Lung (tissue), 12 donors: ENCODE measurements around the gene TXNDC5. TPM values are rescaled to one million over a fixed set of nuclear protein-coding genes. Genes with fewer than 3 reads are reported as not detected.
"Not testable (repeated sequence)": the region's sequence is repeated elsewhere in the genome, so short reads cannot be mapped to it uniquely, and the experiment has no call there.

Experiments used
- ATAC-seq: fragments of 200-7000 bp; cut with Tn5 transposase; one replicate; pipeline ENCODE4 v1.9.1; 2020; ENCODE audit warnings: moderate number of reproducible peaks; ENCODE audit not compliant: insufficient read depth, low FRiP score
- DNase-seq, 3 donors: peaks; one replicate each; pipeline ENCODE4 v3.0.0-alpha.2; 2013 to 2017
- H3K27ac ChIP-seq, 2 donors: one replicate each; pipeline ENCODE4 v1.5.1; 2013; ENCODE audit warnings: mild to moderate bottlenecking in 2 of 2, moderate library complexity in 2 of 2, control low read depth in 1 of 2, inconsistent platforms in 1 of 2, low read depth in 1 of 2, low read length in 1 of 2
- H3K27me3 ChIP-seq, 3 donors: one replicate each; pipeline ENCODE4 v1.5.1; 2013; ENCODE audit warnings: low read length in 2 of 3; ENCODE audit not compliant: control insufficient read depth in 3 of 3, insufficient read depth in 3 of 3
- H3K36me3 ChIP-seq, 4 donors: one replicate each; pipeline ENCODE4 v1.5.1; 2013; ENCODE audit warnings: low read length in 4 of 4, mild to moderate bottlenecking in 1 of 4, moderate library complexity in 1 of 4; ENCODE audit not compliant: control insufficient read depth in 4 of 4, insufficient read depth in 4 of 4
- H3K4me1 ChIP-seq, 5 donors: one replicate each; pipeline ENCODE4 v1.5.1; 2013; ENCODE audit warnings: low read length in 5 of 5, mild to moderate bottlenecking in 2 of 5, moderate library complexity in 1 of 5; ENCODE audit not compliant: control insufficient read depth in 5 of 5, insufficient read depth in 5 of 5
- H3K4me3 ChIP-seq: one replicate; pipeline ENCODE4 v1.5.1; 2013; ENCODE audit warnings: mild to moderate bottlenecking, control low read depth, moderate library complexity
- H3K9ac ChIP-seq, 2 donors: one replicate each; pipeline ENCODE4 v1.5.1; 2013; ENCODE audit warnings: low read length in 2 of 2, control low read depth in 1 of 2; ENCODE audit not compliant: insufficient read depth in 1 of 2
- H3K9me3 ChIP-seq, 4 donors: one replicate each; pipeline ENCODE4 v1.5.1; 2013; ENCODE audit warnings: low read length in 3 of 4, mild to moderate bottlenecking in 1 of 4, moderate library complexity in 1 of 4; ENCODE audit not compliant: control insufficient read depth in 4 of 4, insufficient read depth in 3 of 4
- WGBS, 2 donors: extraction: QIAGEN DNeasy Blood & Tissue Kit; methylation state at CpG; one replicate each; pipeline ENCODE4 v1.1.7; 2013; 5-methylcytosine and 5-hydroxymethylcytosine counted together
- polyA plus RNA-seq, 2 donors: library from polyadenylated mRNA; stranded (reverse); fragments of 200-250 nt; gene quantifications; one replicate each; pipeline ENCODE4 v1.2.1, GENCODE V29; 2013
- total RNA-seq, 2 donors: library from RNA; depleted of rRNA in 1 of 2; stranded (reverse); fragments of >200 nt in 1 of 2; gene quantifications; one replicate each; pipeline ENCODE4 v1.2.1, GENCODE V29; 2014 to 2021
- TF ChIP-seq, protein P1 (sequence below): IDR thresholded peaks from 2 replicates; pipeline ENCODE4 v1.5.1; 2012; ENCODE audit warnings: mild to moderate bottlenecking; ENCODE audit errors: control extremely low read depth, extremely low read depth
- donor health status: control.
- donor health status: control.
- donor health status: Bipolar disorder and iron deficiency.
- donor health status: healthy.
- donor health status: DM: yes; HTN: yes; CAD: no.

Gene TXNDC5
- total and polyA plus RNA-seq, 4 donors = 79.2 to 177 (median 123) TPM

DNA sequence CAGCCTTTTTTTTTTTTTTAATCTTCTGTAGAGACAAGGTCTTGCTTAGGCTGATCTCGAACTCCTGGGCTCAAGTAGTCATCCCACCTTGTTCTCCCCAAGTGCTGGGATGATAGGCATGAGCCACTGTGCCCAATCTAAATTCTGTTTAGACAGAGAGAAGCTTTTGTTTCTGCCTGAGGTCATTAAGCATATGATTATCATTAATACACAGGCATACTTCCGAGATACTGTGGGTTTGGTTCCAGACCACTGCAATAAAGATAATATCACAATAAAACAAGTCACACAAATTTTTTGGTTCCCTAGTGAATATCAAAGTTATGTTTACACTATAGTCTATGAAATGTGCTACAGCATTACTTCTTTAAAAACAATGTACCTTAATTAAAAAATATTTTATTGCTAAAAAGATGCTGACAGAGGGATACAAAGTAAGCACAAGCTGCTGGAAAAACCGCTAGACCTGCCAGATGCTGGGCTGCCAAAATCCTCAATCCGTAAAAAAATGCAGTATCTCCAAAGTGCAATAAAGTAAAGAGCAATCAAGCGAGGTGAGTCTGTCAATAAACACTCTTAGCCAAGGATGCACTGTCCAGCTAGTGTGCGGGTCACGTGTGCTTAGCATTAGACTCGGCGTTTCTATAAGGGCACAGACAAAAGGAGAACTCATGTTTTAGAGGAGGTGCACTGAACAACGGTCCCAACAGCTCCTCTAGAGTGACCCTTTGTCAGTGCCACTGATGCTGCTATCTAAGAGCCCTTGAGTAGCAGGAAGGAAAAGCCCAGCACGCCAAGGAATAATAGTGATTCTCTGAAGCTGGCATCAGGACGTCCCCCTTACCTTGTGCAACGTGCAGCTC, 16.1 kb downstream of the TXNDC5 start:
- 76 to 87% methylated on average over 13 of the region's 13 CpGs for WGBS, 2 donors
- peak overlapping the region in 1 of 2 donors; percentile 3 for H3K27ac ChIP-seq
- H3K9ac ChIP-seq = no peak overlapping the region
- ATAC-seq (no peak), DNase-seq (no peak)
- H3K4me1 ChIP-seq = peaks cover 0 to 11% (median 5%) of the 10 kb centered on the region in 5 donors
- peaks cover 27 to 49% (median 44%) of the 10 kb centered on the region in 4 donors for H3K36me3 ChIP-seq
- no peaks in the 10 kb centered on the region for H3K9me3 ChIP-seq
- TF ChIP-seq, protein P1, sequence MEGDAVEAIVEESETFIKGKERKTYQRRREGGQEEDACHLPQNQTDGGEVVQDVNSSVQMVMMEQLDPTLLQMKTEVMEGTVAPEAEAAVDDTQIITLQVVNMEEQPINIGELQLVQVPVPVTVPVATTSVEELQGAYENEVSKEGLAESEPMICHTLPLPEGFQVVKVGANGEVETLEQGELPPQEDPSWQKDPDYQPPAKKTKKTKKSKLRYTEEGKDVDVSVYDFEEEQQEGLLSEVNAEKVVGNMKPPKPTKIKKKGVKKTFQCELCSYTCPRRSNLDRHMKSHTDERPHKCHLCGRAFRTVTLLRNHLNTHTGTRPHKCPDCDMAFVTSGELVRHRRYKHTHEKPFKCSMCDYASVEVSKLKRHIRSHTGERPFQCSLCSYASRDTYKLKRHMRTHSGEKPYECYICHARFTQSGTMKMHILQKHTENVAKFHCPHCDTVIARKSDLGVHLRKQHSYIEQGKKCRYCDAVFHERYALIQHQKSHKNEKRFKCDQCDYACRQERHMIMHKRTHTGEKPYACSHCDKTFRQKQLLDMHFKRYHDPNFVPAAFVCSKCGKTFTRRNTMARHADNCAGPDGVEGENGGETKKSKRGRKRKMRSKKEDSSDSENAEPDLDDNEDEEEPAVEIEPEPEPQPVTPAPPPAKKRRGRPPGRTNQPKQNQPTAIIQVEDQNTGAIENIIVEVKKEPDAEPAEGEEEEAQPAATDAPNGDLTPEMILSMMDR = no peak
- H3K4me3 ChIP-seq = no peak overlapping the region
- H3K27me3 ChIP-seq = no peaks in the 10 kb centered on the region

DNA sequence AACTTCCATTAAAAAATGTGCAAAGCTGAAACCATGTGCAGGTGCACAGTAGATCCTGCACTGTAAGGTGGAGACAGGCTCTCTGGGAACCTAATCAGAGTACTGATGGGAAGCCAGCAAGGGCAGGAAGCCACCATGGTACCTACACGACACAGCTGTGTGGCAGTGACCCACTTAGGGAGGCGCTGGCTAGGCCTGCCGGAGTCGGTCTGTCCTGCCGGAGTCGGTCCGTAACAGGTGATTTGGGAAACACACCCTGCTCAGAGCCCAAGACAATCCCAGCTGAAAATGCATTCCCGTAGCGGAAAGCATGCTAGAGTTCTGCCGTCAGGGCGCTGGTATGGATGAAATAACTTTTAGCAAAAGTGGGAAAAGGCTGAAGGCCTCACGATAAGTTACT, 17.2 kb downstream of the TXNDC5 start:
- Histone ChIP-seq H3K36me3 (peaks cover 30 to 50% (median 45%) of the 10 kb centered on the region in 4 donors), H3K27ac (no peak overlapping the region), H3K4me3 (no peak overlapping the region), H3K4me1 (peaks cover 0 to 6% (median 0%) of the 10 kb centered on the region in 5 donors), H3K9ac (no peak overlapping the region), H3K9me3 (no peaks in the 10 kb centered on the region), H3K27me3 (no peaks in the 10 kb centered on the region)
- no peak for ATAC-seq
- no peak for DNase-seq
- TF ChIP-seq, protein P1 = no peak
- WGBS, 2 donors = 96 to 97% methylated on average over 12 of the region's 12 CpGs

DNA sequence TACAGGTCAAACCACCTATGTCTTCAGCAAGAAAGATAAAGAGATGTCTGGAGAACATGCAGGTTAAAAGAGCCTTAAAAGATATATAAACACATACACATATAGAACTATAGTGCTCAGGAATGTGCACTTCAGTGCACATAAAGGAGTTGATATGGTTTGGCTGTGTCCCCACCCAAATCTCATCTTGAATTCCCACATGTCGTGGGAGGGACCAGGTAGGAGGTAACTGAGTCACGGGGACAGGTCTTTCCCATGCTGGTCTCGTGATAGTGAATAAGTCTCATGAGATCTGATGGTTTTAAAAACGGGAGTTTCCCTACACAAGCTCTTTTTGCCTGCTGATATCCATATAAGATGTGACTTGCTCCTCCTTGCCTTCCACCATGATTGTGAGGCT, 18.2 kb downstream of the TXNDC5 start:
- H3K4me1 ChIP-seq, ATAC-seq, H3K9me3 ChIP-seq, H3K27ac ChIP-seq, H3K9ac ChIP-seq, DNase-seq, H3K27me3 ChIP-seq, H3K4me3 ChIP-seq: not testable (repeated sequence)
- WGBS, 2 donors = 95 to 96% methylated on average over 4 of the region's 4 CpGs
- H3K36me3 ChIP-seq = peaks cover 28 to 54% (median 47%) of the 10 kb centered on the region in 4 donors

DNA sequence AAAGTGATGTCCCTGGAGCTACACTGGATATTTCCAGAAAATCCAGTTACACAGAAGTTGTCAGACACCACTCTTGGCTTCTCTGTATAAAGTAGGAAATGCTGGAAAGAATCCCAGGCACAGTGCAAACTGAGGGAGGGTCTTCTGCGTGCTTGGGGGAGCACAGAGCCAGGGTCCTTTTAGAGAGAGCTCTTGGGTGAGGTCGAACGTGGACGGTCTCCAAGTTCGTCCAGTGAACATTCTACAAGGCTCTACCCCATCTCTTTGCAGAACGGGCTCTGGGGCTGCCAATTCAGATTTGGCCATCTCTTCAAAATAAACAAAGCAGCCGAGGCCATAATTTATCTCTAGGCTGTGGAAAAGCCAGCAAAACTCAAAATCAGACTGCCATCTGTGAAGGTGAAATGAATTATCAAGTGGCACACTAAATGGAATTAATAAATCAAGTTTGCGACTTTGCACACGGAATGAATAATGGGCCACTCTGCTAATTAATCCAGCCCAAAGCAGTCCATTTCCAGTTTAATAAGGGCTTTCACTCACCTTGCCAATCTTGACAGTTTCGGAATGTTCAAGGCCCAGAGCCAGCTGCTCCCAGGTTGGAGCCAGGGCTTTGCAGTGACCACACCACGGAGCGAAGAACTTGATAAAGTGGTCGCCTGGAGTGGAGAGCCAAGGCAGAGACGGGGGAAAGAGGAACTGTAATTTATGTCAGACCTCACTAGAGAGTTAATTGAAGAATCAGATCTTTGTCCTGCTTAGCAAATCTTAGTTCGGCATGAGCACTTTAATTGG, 19.3 kb downstream of the TXNDC5 start:
- Histone ChIP-seq H3K27ac (no peak overlapping the region), H3K9me3 (no peaks in the 10 kb centered on the region), H3K4me3 (no peak overlapping the region), H3K27me3 (no peaks in the 10 kb centered on the region), H3K9ac (no peak overlapping the region), H3K4me1 (peaks cover 0 to 6% (median 0%) of the 10 kb centered on the region in 5 donors), H3K36me3 (peaks cover 32 to 60% (median 50%) of the 10 kb centered on the region in 4 donors)
- TF ChIP-seq, protein P1 = no peak
- WGBS, 2 donors = 87 to 88% methylated on average over 15 of the region's 15 CpGs
- DNase-seq = peak in 2 of 3 donors; percentile 47 to 61
- no peak for ATAC-seq
